Activated CD4-positive, alpha-beta memory T cell treated with anti-CD3 and anti-CD28 coated beads for 36 hours (primary cell): ENCODE results near the gene STARD8. TPM values are rescaled to one million over a fixed set of nuclear protein-coding genes. Genes with fewer than 3 reads are reported as not detected.
A peak's percentile ranks its signal among the peaks of the same experiment; 100 is the strongest.

Experiments used
- CTCF ChIA-PET: fragments of 350-600 bp; sonication (Branson Sonifier 250); formaldehyde crosslinking; loops from one replicate; lab custom pipeline; 2021; ENCODE audit warnings: antibody characterized with exemption, inconsistent platforms; lab: Charles Lee
- POLR2A ChIA-PET: fragments of 350-600 bp; sonication (Branson Sonifier 250); formaldehyde crosslinking; loops from one replicate; lab custom pipeline; 2021; ENCODE audit warnings: antibody characterized with exemption; lab: Charles Lee
- DNase-seq: peaks from one replicate; pipeline ENCODE4 v3.0.0-alpha.2; 2020
- H3K27ac Mint-ChIP-seq: one replicate; pipeline ENCODE4 v1.8.0; 2021; ENCODE audit warnings: mixed read lengths
- H3K27me3 Mint-ChIP-seq: one replicate; pipeline ENCODE4 v1.8.0; 2021; ENCODE audit warnings: mixed read lengths
- H3K36me3 Mint-ChIP-seq: one replicate; pipeline ENCODE4 v1.8.0; 2021; ENCODE audit warnings: mixed read lengths
- H3K4me1 Mint-ChIP-seq: one replicate; pipeline ENCODE4 v1.8.0; 2021; ENCODE audit warnings: low read depth, mixed read lengths
- H3K4me3 Mint-ChIP-seq: one replicate; pipeline ENCODE4 v1.8.0; 2021; ENCODE audit warnings: mild to moderate bottlenecking, mixed read lengths
- H3K9me3 Mint-ChIP-seq: one replicate; pipeline ENCODE4 v1.8.0; 2021; ENCODE audit warnings: mixed read lengths
- intact Hi-C: fragments of 100-400 bp; cut with micrococcal nuclease; formaldehyde crosslinking; loops from one replicate; pipeline ENCODE4 v1.15.1; 2023
- total RNA-seq, 2 experiments: library from RNA; stranded (reverse); gene quantifications; one replicate each; pipeline ENCODE4 v1.2.3, GENCODE V29; 2021

Gene STARD8
- total RNA-seq, 2 experiments from 2014 or later = 0.57 to 0.80 TPM

- peaks cover 3% of the 10 kb centered on the region for H3K36me3 Mint-ChIP-seq
- peaks cover 26% of the 10 kb centered on the region for H3K4me1 Mint-ChIP-seq
- intact Hi-C loops = no loop called here
- CTCF ChIA-PET = interaction anchor here (1.0 to 1.1 kb wide), 2 partner anchors 77 to 78 kb away, joined by 3 read pairs; partner anchors contain the start of gene EFNB1
- H3K9me3 Mint-ChIP-seq = peaks cover 10% of the 10 kb centered on the region
- DNase-seq = no peak
- no peak overlapping the region for H3K4me3 Mint-ChIP-seq
- no peaks in the 10 kb centered on the region for H3K27me3 Mint-ChIP-seq
- POLR2A ChIA-PET = no interaction called here
- H3K27ac Mint-ChIP-seq = no peak overlapping the region
Measured at GRCh38 chrX:68750316-68750715, 102.8 kb downstream of the STARD8 start.

- Mint-ChIP-seq H3K36me3 (peaks cover 3% of the 10 kb centered on the region), H3K9me3 (peaks cover 10% of the 10 kb centered on the region), H3K27me3 (no peaks in the 10 kb centered on the region), H3K4me3 (no peak overlapping the region), H3K27ac (no peak overlapping the region), H3K4me1 (peaks cover 26% of the 10 kb centered on the region)
- no peak for DNase-seq
- intact Hi-C loops = no loop called here
- ChIA-PET POLR2A (no interaction called here), CTCF (interaction anchor here (1.1 kb wide), 1 partner anchor 76 kb away, joined by 3 read pairs; no protein-coding TSS in a partner anchor)
Measured at GRCh38 chrX:68751372-68751771, 103.9 kb downstream of the STARD8 start.

GRCh38 chrX:68753218-68753617 is 105.8 kb downstream of the STARD8 start:
- Mint-ChIP-seq H3K4me3 (no peak overlapping the region), H3K27ac (no peak overlapping the region), H3K4me1 (peaks cover 24% of the 10 kb centered on the region), H3K9me3 (peaks cover 10% of the 10 kb centered on the region), H3K27me3 (no peaks in the 10 kb centered on the region), H3K36me3 (peaks cover 3% of the 10 kb centered on the region)
- intact Hi-C loops = no loop called here
- no peak for DNase-seq
- ChIA-PET POLR2A (no interaction called here), CTCF (no interaction called here)

GRCh38 chrX:68754406-68754805 is 106.9 kb downstream of the STARD8 start:
- Mint-ChIP-seq H3K4me1 (peaks cover 15% of the 10 kb centered on the region), H3K36me3 (peaks cover 3% of the 10 kb centered on the region), H3K27ac (no peak overlapping the region), H3K27me3 (no peaks in the 10 kb centered on the region), H3K4me3 (no peak overlapping the region), H3K9me3 (peaks cover 10% of the 10 kb centered on the region)
- intact Hi-C loops = no loop called here
- ChIA-PET CTCF (no interaction called here), POLR2A (no interaction called here)
- DNase-seq = peak; percentile 36

GRCh38 chrX:68755616-68756125 is 108.2 kb downstream of the STARD8 start:
- peaks cover 8% of the 10 kb centered on the region for H3K4me1 Mint-ChIP-seq
- no peak for DNase-seq
- peaks cover 10% of the 10 kb centered on the region for H3K9me3 Mint-ChIP-seq
- CTCF ChIA-PET = no interaction called here
- H3K27me3 Mint-ChIP-seq = no peaks in the 10 kb centered on the region
- no peak overlapping the region for H3K27ac Mint-ChIP-seq
- POLR2A ChIA-PET = no interaction called here
- H3K36me3 Mint-ChIP-seq = peaks cover 3% of the 10 kb centered on the region
- no peak overlapping the region for H3K4me3 Mint-ChIP-seq
- intact Hi-C loops = no loop called here

GRCh38 chrX:68757331-68757730 is 109.9 kb downstream of the STARD8 start:
- Mint-ChIP-seq H3K9me3 (peaks cover 10% of the 10 kb centered on the region), H3K27ac (no peak overlapping the region), H3K4me1 (peaks cover 8% of the 10 kb centered on the region), H3K27me3 (no peaks in the 10 kb centered on the region), H3K36me3 (peaks cover 3% of the 10 kb centered on the region), H3K4me3 (no peak overlapping the region)
- CTCF ChIA-PET = no interaction called here
- DNase-seq = no peak
- intact Hi-C loops = no loop called here
- POLR2A ChIA-PET = no interaction called here

GRCh38 chrX:68757731-68758130 is 110.3 kb downstream of the STARD8 start:
- H3K4me3 Mint-ChIP-seq = no peak overlapping the region
- ChIA-PET CTCF (no interaction called here), POLR2A (no interaction called here)
- peaks cover 10% of the 10 kb centered on the region for H3K9me3 Mint-ChIP-seq
- peaks cover 3% of the 10 kb centered on the region for H3K36me3 Mint-ChIP-seq
- no peak overlapping the region for H3K27ac Mint-ChIP-seq
- DNase-seq = no peak
- intact Hi-C loops = no loop called here
- no peaks in the 10 kb centered on the region for H3K27me3 Mint-ChIP-seq
- H3K4me1 Mint-ChIP-seq = peaks cover 4% of the 10 kb centered on the region

- ChIA-PET POLR2A (no interaction called here), CTCF (interaction anchor here (0.7 kb wide), 1 partner anchor 282 kb away, joined by 3 read pairs; no protein-coding TSS in a partner anchor)
- DNase-seq = no peak
- no peak overlapping the region for H3K27ac Mint-ChIP-seq
- peaks cover 9% of the 10 kb centered on the region for H3K9me3 Mint-ChIP-seq
- H3K27me3 Mint-ChIP-seq = no peaks in the 10 kb centered on the region
- intact Hi-C loops = no loop called here
- H3K4me1 Mint-ChIP-seq = peaks cover 4% of the 10 kb centered on the region
- H3K4me3 Mint-ChIP-seq = no peak overlapping the region
- peaks cover 3% of the 10 kb centered on the region for H3K36me3 Mint-ChIP-seq
Measured at GRCh38 chrX:68758671-68759070, 111.2 kb downstream of the STARD8 start.

GRCh38 chrX:68761086-68761485 is 113.6 kb downstream of the STARD8 start:
- no peak overlapping the region for H3K27ac Mint-ChIP-seq
- ChIA-PET CTCF (no interaction called here), POLR2A (no interaction called here)
- H3K9me3 Mint-ChIP-seq = no peaks in the 10 kb centered on the region
- DNase-seq = no peak
- H3K4me3 Mint-ChIP-seq = no peak overlapping the region
- H3K36me3 Mint-ChIP-seq = no peaks in the 10 kb centered on the region
- intact Hi-C loops = no loop called here
- no peaks in the 10 kb centered on the region for H3K4me1 Mint-ChIP-seq
- H3K27me3 Mint-ChIP-seq = no peaks in the 10 kb centered on the region

GRCh38 chrX:68762766-68763165 is 115.3 kb downstream of the STARD8 start:
- Mint-ChIP-seq H3K4me1 (no peaks in the 10 kb centered on the region), H3K27me3 (no peaks in the 10 kb centered on the region)
- CTCF ChIA-PET = no interaction called here

GRCh38 chrX:68763481-68763880 is 116.0 kb downstream of the STARD8 start:
- H3K36me3 Mint-ChIP-seq = no peaks in the 10 kb centered on the region
- no peaks in the 10 kb centered on the region for H3K4me1 Mint-ChIP-seq
- DNase-seq = no peak
- no peaks in the 10 kb centered on the region for H3K9me3 Mint-ChIP-seq
- H3K27ac Mint-ChIP-seq = no peak overlapping the region
- ChIA-PET POLR2A (no interaction called here), CTCF (no interaction called here)
- intact Hi-C loops = no loop called here
- H3K4me3 Mint-ChIP-seq = no peak overlapping the region
- H3K27me3 Mint-ChIP-seq = no peaks in the 10 kb centered on the region

More at GRCh38 chrX:68762766-68763165, 115.3 kb downstream of the STARD8 start:
- Mint-ChIP-seq H3K9me3 (no peaks in the 10 kb centered on the region), H3K36me3 (no peaks in the 10 kb centered on the region), H3K4me3 (no peak overlapping the region), H3K27ac (no peak overlapping the region)
- DNase-seq = no peak
- intact Hi-C loops = no loop called here
- POLR2A ChIA-PET = no interaction called here
